RWPE1 (cell line): Measurements from ENCODE around the gene CRACR2A.

Experiments
- CTCF ChIA-PET: fragments of 350-600 bp; sonication (Branson Sonifier 250); formaldehyde crosslinking; extraction: SDS; loops from one replicate; lab custom pipeline; 2021; lab: Yijun Ruan, JAX
- POLR2A ChIA-PET: fragments of 400-600 bp; formaldehyde crosslinking; extraction: SDS; loops from one replicate; lab custom pipeline; 2020; ENCODE audit warnings: antibody characterized with exemption; ENCODE audit not compliant: low non-redundant PET; lab: Yijun Ruan, JAX
- DNase-seq: peaks from one replicate; pipeline ENCODE4 v3.0.0; 2012; ENCODE audit warnings: low spot score
- H3K27ac ChIP-seq: fragments of 450-650 bp; 2 replicates; pipeline ENCODE4 v1.5.1; 2017
- TF ChIP-seq, protein P1 (sequence below): fragments of 450-650 bp; conservative IDR thresholded peaks from 2 replicates; pipeline ENCODE4 v1.5.1; 2017; ENCODE audit warnings: low read depth, mild to moderate bottlenecking

CRACR2A gene

DNA sequence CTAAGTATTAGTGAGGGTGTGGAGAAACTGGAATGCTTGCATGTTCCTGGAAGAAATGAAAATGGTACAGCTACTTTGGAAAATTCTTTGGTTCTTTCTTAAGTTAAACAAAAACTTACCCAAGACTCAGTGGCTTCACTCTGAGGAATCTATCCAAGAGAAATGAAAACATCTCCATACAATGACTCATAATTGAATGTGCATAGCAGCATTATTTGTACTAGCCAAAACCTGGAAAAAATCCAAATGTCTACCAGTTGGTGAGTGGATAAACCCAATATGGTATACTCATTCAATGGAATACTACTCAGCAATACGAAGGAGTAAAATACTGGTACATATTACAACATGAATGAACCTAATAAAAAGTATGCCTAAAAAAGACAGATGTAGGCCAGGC is 18.0 kb upstream of the CRACR2A start:
- TF ChIP-seq, protein P1, sequence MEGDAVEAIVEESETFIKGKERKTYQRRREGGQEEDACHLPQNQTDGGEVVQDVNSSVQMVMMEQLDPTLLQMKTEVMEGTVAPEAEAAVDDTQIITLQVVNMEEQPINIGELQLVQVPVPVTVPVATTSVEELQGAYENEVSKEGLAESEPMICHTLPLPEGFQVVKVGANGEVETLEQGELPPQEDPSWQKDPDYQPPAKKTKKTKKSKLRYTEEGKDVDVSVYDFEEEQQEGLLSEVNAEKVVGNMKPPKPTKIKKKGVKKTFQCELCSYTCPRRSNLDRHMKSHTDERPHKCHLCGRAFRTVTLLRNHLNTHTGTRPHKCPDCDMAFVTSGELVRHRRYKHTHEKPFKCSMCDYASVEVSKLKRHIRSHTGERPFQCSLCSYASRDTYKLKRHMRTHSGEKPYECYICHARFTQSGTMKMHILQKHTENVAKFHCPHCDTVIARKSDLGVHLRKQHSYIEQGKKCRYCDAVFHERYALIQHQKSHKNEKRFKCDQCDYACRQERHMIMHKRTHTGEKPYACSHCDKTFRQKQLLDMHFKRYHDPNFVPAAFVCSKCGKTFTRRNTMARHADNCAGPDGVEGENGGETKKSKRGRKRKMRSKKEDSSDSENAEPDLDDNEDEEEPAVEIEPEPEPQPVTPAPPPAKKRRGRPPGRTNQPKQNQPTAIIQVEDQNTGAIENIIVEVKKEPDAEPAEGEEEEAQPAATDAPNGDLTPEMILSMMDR = no peak
- ChIA-PET CTCF (interaction anchor here (0.7 to 1.7 kb wide), 2 partner anchors 167 to 471 kb away, joined by 3 to 5 read pairs; no protein-coding TSS in a partner anchor), POLR2A (no interaction called here)
- H3K27ac ChIP-seq = peak overlapping the region; percentile 40; the same call in 1 of the 2 replicates
- DNase-seq = peak; percentile 54

DNA sequence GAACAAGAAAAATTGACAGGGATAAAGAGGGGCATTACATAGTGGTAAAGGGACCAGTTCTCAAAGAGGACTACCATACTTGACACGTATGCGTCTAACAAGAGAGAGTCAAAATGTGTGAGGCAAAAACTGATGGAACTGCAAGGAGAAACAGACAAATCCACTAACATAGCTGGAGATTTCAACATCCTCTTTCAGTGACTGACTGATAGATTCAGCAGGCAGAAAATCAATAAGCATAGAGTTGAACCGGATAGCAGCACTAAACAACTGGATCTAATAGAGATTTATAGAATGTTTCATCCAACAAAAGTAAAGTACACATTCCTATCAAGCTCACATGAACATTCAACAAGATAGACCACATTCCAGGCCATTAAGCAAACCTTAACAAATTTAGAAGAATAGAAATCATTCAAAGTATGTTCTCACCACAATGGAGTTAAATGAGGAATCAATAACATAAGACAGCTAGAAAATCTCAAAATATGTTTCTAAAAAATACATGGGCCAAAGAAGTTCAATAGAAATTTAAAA is 16.1 kb upstream of the CRACR2A start:
- no peak for DNase-seq
- H3K27ac ChIP-seq = no peak overlapping the region
- ChIA-PET POLR2A (no interaction called here), CTCF (interaction anchor here (0.8 kb wide), 1 partner anchor 45 kb away, joined by 4 read pairs; no protein-coding TSS in a partner anchor)
- TF ChIP-seq, protein P1 = no peak

DNA sequence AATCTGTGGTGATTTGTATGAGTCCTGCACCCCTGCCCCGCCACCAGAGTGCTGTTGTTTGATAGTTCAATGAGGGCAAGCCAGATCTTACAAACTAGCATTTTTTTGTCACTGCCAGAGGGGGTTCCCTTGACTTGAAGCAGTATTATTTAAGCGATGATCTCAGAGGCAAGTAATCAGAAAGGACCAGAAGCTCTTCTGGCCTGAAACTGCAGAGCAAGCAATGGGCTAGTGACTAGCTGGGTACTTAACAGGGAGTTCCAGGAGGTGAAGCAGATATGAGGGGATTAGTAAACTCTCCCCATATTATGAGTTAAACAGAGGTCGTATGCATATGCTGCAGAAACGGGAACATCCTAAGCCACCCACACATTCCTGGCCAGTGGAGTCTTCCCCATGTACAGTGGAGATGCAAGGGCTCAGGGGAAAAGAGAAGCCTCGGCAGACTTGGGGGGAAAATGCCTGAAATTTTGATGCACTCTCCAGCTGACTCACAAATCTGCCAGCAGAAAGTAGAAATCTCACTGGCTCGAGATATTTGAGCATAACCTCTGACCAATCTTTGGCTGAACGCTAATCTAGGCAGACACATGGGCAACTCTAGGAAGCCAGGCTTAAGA is 8.3 kb upstream of the CRACR2A start:
- DNase-seq = no peak
- POLR2A ChIA-PET = no interaction called here
- TF ChIP-seq, protein P1 = no peak
- CTCF ChIA-PET = no interaction called here
- no peak overlapping the region for H3K27ac ChIP-seq

- H3K27ac ChIP-seq = no peak overlapping the region
- CTCF ChIA-PET = no interaction called here
- TF ChIP-seq, protein P1 = no peak
- DNase-seq = no peak
- POLR2A ChIA-PET = no interaction called here
Measured at GRCh38 chr12:3759878-3760277, 7.0 kb upstream of the CRACR2A start.

- POLR2A ChIA-PET = no interaction called here
- H3K27ac ChIP-seq = no peak overlapping the region
- TF ChIP-seq, protein P1 = no peak
- no peak for DNase-seq
- CTCF ChIA-PET = interaction anchor here (0.7 kb wide), 1 partner anchor 1208 kb away, joined by 3 read pairs; no protein-coding TSS in a partner anchor
Measured at GRCh38 chr12:3757261-3757660, 4.4 kb upstream of the CRACR2A start.

DNA sequence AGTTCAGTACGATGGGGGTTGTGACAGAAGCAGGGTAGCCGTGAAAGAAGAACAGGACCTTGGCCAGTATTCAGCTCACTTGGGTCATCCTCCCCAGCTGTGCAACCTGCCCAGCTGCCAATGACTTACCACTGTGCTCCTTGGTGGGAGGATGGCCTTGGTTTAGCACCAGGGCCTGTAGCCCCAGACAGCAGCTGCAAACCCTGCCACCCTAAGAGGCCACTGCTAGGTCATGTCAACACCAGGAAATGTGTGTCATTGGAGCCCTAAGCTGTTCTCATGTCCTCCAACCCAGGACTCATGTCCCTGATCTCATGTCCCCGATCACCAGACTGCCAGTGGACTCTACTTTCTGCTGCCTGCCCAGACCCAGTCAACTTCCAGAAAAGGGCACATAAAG is 3.0 kb upstream of the CRACR2A start:
- no peak for DNase-seq
- no peak overlapping the region for H3K27ac ChIP-seq
- TF ChIP-seq, protein P1 = no peak
- CTCF ChIA-PET = no interaction called here
- POLR2A ChIA-PET = no interaction called here
